Testis (tissue), 3 donors: ENCODE data around the gene SCMH1. TPM values are rescaled to one million over a fixed set of nuclear protein-coding genes. Genes with fewer than 3 reads are reported as not detected.

Experiments used
- DNase-seq: peaks from one replicate; pipeline ENCODE4 v3.0.0-alpha.2; 2019
- H3K27ac ChIP-seq, 2 donors: fragments of 200-600 bp; sonication (generic); one replicate each; pipeline ENCODE4 v1.5.1; 2019
- H3K27me3 ChIP-seq: fragments of 200-600 bp; sonication (generic); one replicate; pipeline ENCODE4 v1.5.1; 2019
- H3K36me3 ChIP-seq: fragments of 200-600 bp; sonication (generic); one replicate; pipeline ENCODE4 v1.5.1; 2017; ENCODE audit warnings: low read depth; ENCODE audit errors: missing control alignments
- H3K4me1 ChIP-seq: fragments of 200-600 bp; sonication (generic); one replicate; pipeline ENCODE4 v1.5.1; 2019
- H3K4me3 ChIP-seq, 2 donors: fragments of 200-600 bp; sonication (generic); one replicate each; pipeline ENCODE4 v1.5.1; 2017 to 2019
- H3K9me3 ChIP-seq: fragments of 200-600 bp; sonication (generic); one replicate; pipeline ENCODE4 v1.5.1; 2017
- POLR2A ChIP-seq: fragments of 450-650 bp; IDR thresholded peaks from one replicate; pipeline ENCODE4 v1.6.1; 2017; ENCODE audit warnings: antibody characterized with exemption, mild to moderate bottlenecking, moderate library complexity
- WGBS, 2 donors: methylation state at CpG; one replicate each; pipeline ENCODE4 v1.1.5; 2018; 5-methylcytosine and 5-hydroxymethylcytosine counted together
- intact Hi-C: fragments of 100-400 bp; cut with DNase I; formaldehyde crosslinking; loops from one replicate; pipeline ENCODE4 v1.15.1; 2023; ENCODE audit warnings: low total_unique reads
- polyA plus RNA-seq: library from polyadenylated mRNA; stranded (reverse); fragments of 350-450 nt; fragmentation: Illumina TruSeq; extraction: RNeasy Lipid Tissue Mini Kit (QIAGEN cat#74804); gene quantifications from one replicate; pipeline ENCODE4 v1.2.3, GENCODE V29; 2014; ENCODE audit warnings: low read depth, low replicate concordance; ENCODE audit not compliant: insufficient read depth
- total RNA-seq, 2 donors: library from RNA; depleted of rRNA; stranded (reverse); fragments of >200 nt; gene quantifications; one replicate each; pipeline ENCODE4 v1.2.3, GENCODE V29; 2016
- TF ChIP-seq, protein P1 (sequence below), 3 experiments: fragments of 450-650 bp in 2 of 3; fragments of 200-600 bp in 1 of 3; sonication (generic) in 1 of 3; IDR thresholded peaks; one replicate each; pipeline ENCODE4 v1.5.1; 2016 to 2019; ENCODE audit warnings: antibody characterized with exemption in 3 of 3, mild to moderate bottlenecking in 2 of 3, moderate library complexity in 1 of 3

SCMH1 gene
- total and polyA plus RNA-seq, 3 donors from 2014 or later: 60.8 to 79.7 (median 79.0) TPM

GRCh38 chr1:41097105-41097504 lies 145.0 kb downstream of the SCMH1 start:
- intact Hi-C loops: no loop called here
- Histone ChIP-seq H3K4me1 (peaks cover 17% of the 10 kb centered on the region), H3K36me3 (no peaks in the 10 kb centered on the region), H3K4me3 (no peak overlapping the region), H3K27ac (no peak overlapping the region), H3K9me3 (no peaks in the 10 kb centered on the region), H3K27me3 (no peaks in the 10 kb centered on the region)
- WGBS, 2 donors: 56 to 76% methylated on average over 4 of the region's 4 CpGs
- DNase-seq: no peak
- TF ChIP-seq, protein P1, sequence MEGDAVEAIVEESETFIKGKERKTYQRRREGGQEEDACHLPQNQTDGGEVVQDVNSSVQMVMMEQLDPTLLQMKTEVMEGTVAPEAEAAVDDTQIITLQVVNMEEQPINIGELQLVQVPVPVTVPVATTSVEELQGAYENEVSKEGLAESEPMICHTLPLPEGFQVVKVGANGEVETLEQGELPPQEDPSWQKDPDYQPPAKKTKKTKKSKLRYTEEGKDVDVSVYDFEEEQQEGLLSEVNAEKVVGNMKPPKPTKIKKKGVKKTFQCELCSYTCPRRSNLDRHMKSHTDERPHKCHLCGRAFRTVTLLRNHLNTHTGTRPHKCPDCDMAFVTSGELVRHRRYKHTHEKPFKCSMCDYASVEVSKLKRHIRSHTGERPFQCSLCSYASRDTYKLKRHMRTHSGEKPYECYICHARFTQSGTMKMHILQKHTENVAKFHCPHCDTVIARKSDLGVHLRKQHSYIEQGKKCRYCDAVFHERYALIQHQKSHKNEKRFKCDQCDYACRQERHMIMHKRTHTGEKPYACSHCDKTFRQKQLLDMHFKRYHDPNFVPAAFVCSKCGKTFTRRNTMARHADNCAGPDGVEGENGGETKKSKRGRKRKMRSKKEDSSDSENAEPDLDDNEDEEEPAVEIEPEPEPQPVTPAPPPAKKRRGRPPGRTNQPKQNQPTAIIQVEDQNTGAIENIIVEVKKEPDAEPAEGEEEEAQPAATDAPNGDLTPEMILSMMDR (IDR thresholded peaks at IDR 0.05): no peak
- no peak for TF ChIP-seq POLR2A

DNA sequence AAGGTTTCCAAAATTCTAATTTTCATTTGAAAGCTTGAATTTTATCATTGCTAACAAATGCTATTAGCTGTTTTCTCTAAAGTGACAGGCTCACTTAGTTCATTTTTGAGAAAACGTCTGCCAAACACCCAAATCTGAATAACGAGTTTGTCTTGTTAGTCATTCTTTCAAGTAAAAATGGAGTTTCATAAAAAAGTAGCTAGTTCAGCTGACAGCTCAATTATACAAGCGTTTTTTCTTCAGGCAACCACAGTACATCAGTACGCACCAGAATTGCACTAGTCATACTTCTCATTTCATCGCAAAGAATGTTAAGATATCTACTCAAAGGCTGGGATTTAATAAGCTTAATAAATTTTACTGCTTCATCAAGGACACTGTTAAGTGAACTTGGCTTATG lies 148.3 kb downstream of the SCMH1 start:
- Histone ChIP-seq H3K27me3 (no peaks in the 10 kb centered on the region), H3K4me1 (peaks cover 8% of the 10 kb centered on the region), H3K27ac (no peak overlapping the region), H3K9me3 (no peaks in the 10 kb centered on the region), H3K4me3 (no peak overlapping the region), H3K36me3 (no peaks in the 10 kb centered on the region)
- DNase-seq: no peak
- no peak for TF ChIP-seq POLR2A
- TF ChIP-seq, protein P1 (IDR thresholded peaks at IDR 0.05): no peak
- intact Hi-C loops: no loop called here
- 74 to 83% methylated on average over 5 of the region's 5 CpGs for WGBS, 2 donors

- Histone ChIP-seq H3K27ac (no peak overlapping the region), H3K27me3 (no peaks in the 10 kb centered on the region), H3K4me1 (no peaks in the 10 kb centered on the region), H3K9me3 (no peaks in the 10 kb centered on the region), H3K4me3 (no peak overlapping the region), H3K36me3 (no peaks in the 10 kb centered on the region)
- TF ChIP-seq, protein P1 (IDR thresholded peaks at IDR 0.05): no peak
- TF ChIP-seq POLR2A: no peak
- intact Hi-C loops: no loop called here
- DNase-seq: no peak
Measured at GRCh38 chr1:41086921-41087320, 155.2 kb downstream of the SCMH1 start.

GRCh38 chr1:41078616-41079015 lies 163.5 kb downstream of the SCMH1 start:
- no peaks in the 10 kb centered on the region for H3K27me3 ChIP-seq
- H3K27ac ChIP-seq: no peak overlapping the region
- no peak for DNase-seq
- H3K36me3 ChIP-seq: peaks cover 4% of the 10 kb centered on the region
- TF ChIP-seq, protein P1 (IDR thresholded peaks at IDR 0.05): no peak
- no peak for TF ChIP-seq POLR2A
- H3K9me3 ChIP-seq: no peaks in the 10 kb centered on the region
- H3K4me1 ChIP-seq: no peaks in the 10 kb centered on the region
- intact Hi-C loops: no loop called here
- WGBS, 2 donors: 86 to 87% methylated on average over 2 of the region's 2 CpGs
- no peak overlapping the region for H3K4me3 ChIP-seq

- WGBS, 2 donors: 95 to 98% methylated on average over 3 of the region's 3 CpGs
- H3K27ac ChIP-seq: no peak overlapping the region
- H3K9me3 ChIP-seq: no peaks in the 10 kb centered on the region
- H3K36me3 ChIP-seq: peaks cover 4% of the 10 kb centered on the region
- H3K4me3 ChIP-seq: no peak overlapping the region
- intact Hi-C loops: no loop called here
- no peaks in the 10 kb centered on the region for H3K4me1 ChIP-seq
- TF ChIP-seq, protein P1 (IDR thresholded peaks at IDR 0.05): no peak
- no peak for TF ChIP-seq POLR2A
- no peak for DNase-seq
- H3K27me3 ChIP-seq: no peaks in the 10 kb centered on the region
Measured at GRCh38 chr1:41078193-41078592, 163.9 kb downstream of the SCMH1 start.
